Ishikawa (cell line): ENCODE results near the gene PTCH2.
A peak's percentile ranks its signal among the peaks of the same experiment; 100 is the strongest.

Experiments
- CEBPB ChIP-seq: IDR thresholded peaks from 2 replicates; pipeline ENCODE4 v1.6.1; 2012
- CREB1 ChIP-seq: IDR thresholded peaks from 2 replicates; pipeline ENCODE4 v1.6.1; 2012; ENCODE audit warnings: low read depth
- EGR1 ChIP-seq: IDR thresholded peaks from 2 replicates; pipeline ENCODE4 v1.6.1; 2012
- EP300 ChIP-seq: IDR thresholded peaks from 2 replicates; pipeline ENCODE4 v1.6.1; 2012; ENCODE audit warnings: borderline replicate concordance
- FOXM1 ChIP-seq: IDR thresholded peaks from 2 replicates; pipeline ENCODE4 v1.6.1; 2012; ENCODE audit warnings: low read depth, borderline replicate concordance
- MAX ChIP-seq: IDR thresholded peaks from 2 replicates; pipeline ENCODE4 v1.6.1; 2012
- NFIC ChIP-seq: IDR thresholded peaks from 2 replicates; pipeline ENCODE4 v1.6.1; 2012
- RAD21 ChIP-seq: IDR thresholded peaks from 2 replicates; pipeline ENCODE4 v1.6.1; 2012; ENCODE audit warnings: low read depth
- REST ChIP-seq: IDR thresholded peaks from 2 replicates; pipeline ENCODE4 v1.6.1; 2012; ENCODE audit warnings: low read depth, mild to moderate bottlenecking
- TAF1 ChIP-seq: IDR thresholded peaks from 2 replicates; pipeline ENCODE4 v1.6.1; 2012; ENCODE audit warnings: low read depth, mild to moderate bottlenecking
- TCF12 ChIP-seq: IDR thresholded peaks from 2 replicates; pipeline ENCODE4 v1.6.1; 2012; ENCODE audit warnings: low read depth
- TEAD4 ChIP-seq: IDR thresholded peaks from 2 replicates; pipeline ENCODE4 v1.6.1; 2012
- USF1 ChIP-seq: IDR thresholded peaks from 2 replicates; pipeline ENCODE4 v1.6.1; 2012
- YY1 ChIP-seq: IDR thresholded peaks from 2 replicates; pipeline ENCODE4 v1.6.1; 2012; ENCODE audit warnings: low read depth
- ZBTB7A ChIP-seq: IDR thresholded peaks from 2 replicates; pipeline ENCODE4 v1.6.1; 2012; ENCODE audit warnings: low read depth

Gene PTCH2

GRCh38 chr1:44792736-44793502 lies 50.1 kb downstream of the PTCH2 start:
- TF ChIP-seq FOXM1 (no peak), REST (no peak), ZBTB7A (0 out of 2 replicates have a peak, but pooled peaks have one; percentile 37), TEAD4 (no peak)

GRCh38 chr1:44790968-44791801 lies 51.9 kb downstream of the PTCH2 start:
- TF ChIP-seq TCF12 (no peak), REST (no peak), FOXM1 (no peak), USF1 (no peak), RAD21 (no peak), NFIC (no peak), EGR1 (no peak), MAX (no peak), YY1 (no peak), EP300 (no peak), TEAD4 (no peak), CEBPB (no peak), CREB1 (no peak), ZBTB7A (no peak), TAF1 (no peak)

GRCh38 chr1:44788120-44788860 lies 54.8 kb downstream of the PTCH2 start, which contains the start of gene BEST4:
TSS of gene BEST4 (minus strand) at chr1:44788170. CDS start at chr1:44787705, 465 bp downstream.
- TF ChIP-seq ZBTB7A (no peak), TCF12 (no peak), RAD21 (no peak), TEAD4 (no peak), TAF1 (no peak), NFIC (no peak), FOXM1 (no peak), EGR1 (no peak), CREB1 (no peak), YY1 (no peak), USF1 (no peak), EP300 (no peak), CEBPB (no peak)

GRCh38 chr1:44787506-44787905 lies 55.5 kb downstream of the PTCH2 start:
- TF ChIP-seq USF1 (no peak), TCF12 (no peak), EP300 (no peak), NFIC (no peak), EGR1 (no peak), REST (no peak), CEBPB (no peak), MAX (no peak), RAD21 (no peak), FOXM1 (no peak), ZBTB7A (no peak)
